GM21528 (cell line): Measurements from ENCODE around the gene TTC36.
"Not testable (repeated sequence)": the region's sequence is repeated elsewhere in the genome, so short reads cannot be mapped to it uniquely, and the experiment has no call there.

Source experiments
- ATAC-seq: cut with Tn5 transposase; IDR thresholded peaks from one replicate; pipeline ENCODE4 v1.9.1; 2021; ENCODE audit warnings: mild to moderate bottlenecking, moderate library complexity; ENCODE audit not compliant: unreplicated experiment, low FRiP score

The TTC36 gene, protein sequence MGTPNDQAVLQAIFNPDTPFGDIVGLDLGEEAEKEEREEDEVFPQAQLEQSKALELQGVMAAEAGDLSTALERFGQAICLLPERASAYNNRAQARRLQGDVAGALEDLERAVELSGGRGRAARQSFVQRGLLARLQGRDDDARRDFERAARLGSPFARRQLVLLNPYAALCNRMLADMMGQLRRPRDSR

DNA sequence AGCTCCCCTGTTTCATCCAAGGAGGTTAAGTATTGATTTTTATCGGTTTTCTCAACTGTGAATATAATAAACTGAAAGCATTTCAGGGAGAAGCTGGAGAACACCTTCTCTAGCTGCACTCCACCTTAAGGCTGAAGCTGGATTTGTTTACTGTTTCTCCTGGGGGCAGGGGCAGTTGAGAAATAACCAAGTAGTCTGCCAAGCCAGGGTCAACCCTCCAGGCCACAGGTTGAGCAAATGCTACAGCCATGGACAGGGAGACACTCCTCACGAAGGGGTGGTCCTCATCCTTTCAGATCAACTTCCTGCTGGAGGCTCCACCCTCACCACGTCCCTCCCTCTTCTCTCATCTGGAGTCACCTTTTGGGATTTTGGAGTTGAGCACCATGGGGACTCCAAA is at the start of gene TTC36:
TTC36 (plus strand) TSS at position 366 of the 400 bp plus-strand sequence; CDS start at position 387, 21 bp downstream.
- ATAC-seq: no peak

DNA sequence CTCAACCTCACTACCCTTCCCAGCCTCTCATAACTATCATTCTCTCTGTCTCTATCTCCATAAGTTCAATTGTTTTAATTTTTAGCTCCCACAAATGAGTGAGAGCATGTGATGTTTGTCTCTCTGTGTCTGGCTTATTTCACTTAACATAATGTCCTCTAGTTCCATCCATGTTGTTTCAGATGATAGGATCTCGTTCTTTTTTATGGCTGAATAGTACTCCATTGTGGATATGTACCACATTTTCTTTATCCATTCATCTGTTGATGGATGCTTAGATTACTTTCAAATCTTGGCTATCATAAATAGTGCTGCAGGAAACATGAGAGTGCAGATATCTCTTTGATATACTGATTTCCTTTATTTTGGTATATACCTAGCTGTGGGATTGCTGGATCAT is 46.0 kb upstream of the TTC36 start:
- ATAC-seq: not testable (repeated sequence)

DNA sequence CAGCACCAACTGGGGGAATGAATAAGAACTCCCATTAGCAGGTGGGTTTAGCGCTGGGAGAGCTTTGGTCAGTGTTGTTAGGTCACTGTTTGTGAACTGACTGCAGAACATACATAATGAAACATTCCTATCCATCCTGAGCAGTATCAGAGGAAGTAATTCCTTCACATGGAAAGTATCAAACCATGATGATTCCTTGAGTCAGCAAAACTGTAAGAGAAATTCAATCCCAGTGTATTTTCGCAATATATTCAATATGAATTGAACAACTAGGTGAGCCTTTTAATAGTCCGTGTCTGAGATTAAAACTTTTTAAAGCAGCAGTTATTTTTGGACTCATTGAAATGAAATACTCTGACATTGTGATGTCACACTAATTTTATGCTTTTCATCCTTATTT is 42.9 kb upstream of the TTC36 start:
- ATAC-seq: no peak

DNA sequence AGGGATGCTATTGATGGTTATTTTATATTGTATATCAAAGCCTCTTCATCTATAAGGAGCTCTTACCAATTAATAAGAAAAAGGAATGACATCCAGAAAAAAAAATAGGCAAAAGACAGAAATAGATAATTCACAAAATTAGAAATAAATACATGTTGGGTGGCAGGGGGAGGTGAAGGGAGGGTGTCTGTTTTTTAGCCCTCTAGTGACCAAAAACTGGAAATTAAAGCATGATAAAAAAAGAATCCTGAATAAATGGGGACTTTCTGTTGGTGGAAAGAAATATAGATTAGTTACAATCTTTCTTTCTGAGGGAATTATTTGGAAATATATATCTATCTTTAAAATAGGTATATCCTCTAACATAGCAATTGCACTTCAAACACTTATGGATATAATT is 42.0 kb upstream of the TTC36 start:
- no peak for ATAC-seq

DNA sequence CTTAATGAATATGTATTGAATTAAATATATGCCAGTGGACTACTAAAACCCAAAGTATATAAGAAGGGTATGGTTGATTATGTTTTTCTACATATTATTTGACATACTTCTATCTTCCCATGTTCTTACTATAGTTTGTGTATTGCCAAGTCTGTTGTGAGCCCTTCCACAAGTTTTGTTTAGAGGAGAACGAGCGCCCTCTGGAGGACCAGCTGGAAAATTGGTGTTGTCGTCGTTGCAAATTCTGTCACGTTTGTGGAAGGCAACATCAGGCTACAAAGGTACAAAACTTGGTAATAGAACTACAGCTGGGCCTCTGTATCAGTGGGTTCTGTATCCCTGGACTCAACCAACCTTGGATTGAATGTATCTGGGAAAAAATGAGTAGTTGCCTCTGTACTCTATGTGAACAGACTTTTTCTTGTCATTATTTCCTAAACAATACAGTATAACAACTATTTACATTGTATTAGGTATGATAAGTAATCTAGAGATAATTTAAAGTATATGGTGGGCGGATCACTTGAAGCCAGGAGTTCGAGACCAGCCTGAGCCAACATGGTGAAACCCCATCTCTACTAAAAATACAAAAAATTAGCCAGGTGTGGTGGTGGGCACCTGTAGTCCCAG is 38.7 kb upstream of the TTC36 start:
- no peak for ATAC-seq

DNA sequence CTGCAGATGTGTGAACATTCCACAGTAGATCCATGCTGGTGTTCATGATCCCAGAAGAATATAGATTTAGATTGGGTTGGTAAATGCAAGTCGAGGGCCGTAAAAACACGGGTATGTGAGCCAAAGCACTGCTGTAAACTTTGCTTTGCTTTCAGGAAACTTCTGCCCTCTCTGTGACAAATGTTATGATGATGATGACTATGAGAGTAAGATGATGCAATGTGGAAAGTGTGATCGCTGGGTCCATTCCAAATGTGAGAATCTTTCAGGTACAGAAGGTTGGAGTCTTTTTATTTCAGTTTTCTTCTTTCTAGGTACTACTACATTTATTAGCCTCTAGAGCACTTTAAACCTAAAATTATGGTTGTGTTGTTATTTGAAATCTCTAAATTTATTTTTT is 36.2 kb upstream of the TTC36 start:
- no peak for ATAC-seq

DNA sequence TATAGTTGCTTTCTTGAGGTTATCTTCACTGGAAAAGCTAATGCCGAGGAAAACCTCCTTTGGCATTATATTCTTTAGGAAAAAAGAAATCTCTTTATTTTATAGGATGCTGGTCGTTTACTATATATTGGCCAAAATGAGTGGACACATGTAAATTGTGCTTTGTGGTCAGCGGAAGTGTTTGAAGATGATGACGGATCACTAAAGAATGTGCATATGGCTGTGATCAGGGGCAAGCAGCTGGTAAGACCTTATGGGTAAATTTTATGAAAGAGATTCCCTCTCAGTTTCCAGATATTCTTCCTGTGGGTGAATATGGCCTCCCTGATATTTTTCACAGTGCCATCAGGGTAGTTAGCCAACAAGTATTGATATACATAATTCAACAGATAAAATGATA is 29.4 kb upstream of the TTC36 start:
- no peak for ATAC-seq

DNA sequence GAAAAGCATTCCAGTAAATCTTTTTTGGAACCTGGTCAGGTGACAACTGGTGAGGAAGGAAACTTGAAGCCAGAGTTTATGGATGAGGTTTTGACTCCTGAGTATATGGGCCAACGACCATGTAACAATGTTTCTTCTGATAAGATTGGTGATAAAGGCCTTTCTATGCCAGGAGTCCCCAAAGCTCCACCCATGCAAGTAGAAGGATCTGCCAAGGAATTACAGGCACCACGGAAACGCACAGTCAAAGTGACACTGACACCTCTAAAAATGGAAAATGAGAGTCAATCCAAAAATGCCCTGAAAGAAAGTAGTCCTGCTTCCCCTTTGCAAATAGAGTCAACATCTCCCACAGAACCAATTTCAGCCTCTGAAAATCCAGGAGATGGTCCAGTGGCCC is 24.1 kb upstream of the TTC36 start:
- ATAC-seq: no peak

DNA sequence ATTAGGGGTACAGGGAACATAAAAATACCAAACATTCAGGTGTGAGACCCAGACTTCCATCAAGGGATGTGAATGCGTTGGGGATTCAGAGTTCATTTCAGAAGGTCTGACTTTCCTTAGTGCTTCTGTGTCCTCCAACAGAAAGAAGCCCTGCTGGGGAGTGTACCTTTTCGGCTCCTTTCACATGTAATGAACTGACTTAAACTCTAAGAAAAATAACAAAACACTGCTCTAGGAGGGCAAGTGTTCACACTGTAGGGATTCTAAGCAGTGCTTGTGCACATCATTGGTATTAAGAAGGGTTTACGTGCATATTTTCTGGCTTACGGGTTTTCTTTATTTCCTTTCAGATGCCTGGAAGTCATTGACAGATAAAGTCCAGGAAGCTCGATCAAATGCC is 15.7 kb upstream of the TTC36 start:
- no peak for ATAC-seq

DNA sequence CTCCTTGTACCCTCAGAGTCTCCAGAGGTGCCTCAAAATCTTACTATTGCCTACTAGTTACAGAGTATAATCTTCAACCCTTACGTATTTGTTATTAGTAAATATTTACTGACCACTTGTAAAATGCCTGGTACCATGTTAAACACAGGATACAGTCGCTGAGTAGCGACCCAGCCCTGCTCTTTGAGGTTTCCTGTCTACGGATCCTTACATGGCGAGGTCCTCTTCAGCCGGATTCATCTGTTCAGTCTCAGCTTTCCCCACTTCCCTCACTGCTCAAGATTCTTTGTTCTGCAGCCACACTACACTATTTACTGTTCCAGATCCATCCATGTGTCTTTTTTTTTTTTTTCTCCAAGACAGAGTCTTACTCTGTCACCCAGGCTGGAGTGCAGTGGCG is 13.2 kb upstream of the TTC36 start:
- no peak for ATAC-seq

DNA sequence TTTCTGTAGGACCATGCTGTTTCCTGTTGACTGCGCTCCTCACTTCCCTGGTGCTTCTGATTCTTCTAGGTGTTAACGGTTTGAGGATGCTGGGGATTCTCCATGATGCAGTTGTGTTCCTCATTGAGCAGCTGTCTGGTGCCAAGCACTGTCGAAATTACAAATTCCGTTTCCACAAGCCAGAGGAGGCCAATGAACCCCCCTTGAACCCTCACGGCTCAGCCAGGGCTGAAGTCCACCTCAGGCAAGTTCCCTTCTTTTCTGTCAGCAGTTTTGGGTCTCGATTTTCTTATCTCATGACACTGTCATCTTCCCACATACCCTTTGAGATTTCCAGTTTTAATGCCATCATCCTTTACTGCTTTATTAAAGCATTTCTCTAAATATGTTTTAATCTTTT is 7.7 kb upstream of the TTC36 start:
- no peak for ATAC-seq

DNA sequence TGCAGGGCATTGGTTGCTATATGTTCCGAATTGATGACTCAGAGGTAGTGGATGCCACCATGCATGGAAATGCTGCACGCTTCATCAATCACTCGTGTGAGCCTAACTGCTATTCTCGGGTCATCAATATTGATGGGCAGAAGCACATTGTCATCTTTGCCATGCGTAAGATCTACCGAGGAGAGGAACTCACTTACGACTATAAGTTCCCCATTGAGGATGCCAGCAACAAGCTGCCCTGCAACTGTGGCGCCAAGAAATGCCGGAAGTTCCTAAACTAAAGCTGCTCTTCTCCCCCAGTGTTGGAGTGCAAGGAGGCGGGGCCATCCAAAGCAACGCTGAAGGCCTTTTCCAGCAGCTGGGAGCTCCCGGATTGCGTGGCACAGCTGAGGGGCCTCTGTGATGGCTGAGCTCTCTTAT is 5.4 kb upstream of the TTC36 start:
- no peak for ATAC-seq

DNA sequence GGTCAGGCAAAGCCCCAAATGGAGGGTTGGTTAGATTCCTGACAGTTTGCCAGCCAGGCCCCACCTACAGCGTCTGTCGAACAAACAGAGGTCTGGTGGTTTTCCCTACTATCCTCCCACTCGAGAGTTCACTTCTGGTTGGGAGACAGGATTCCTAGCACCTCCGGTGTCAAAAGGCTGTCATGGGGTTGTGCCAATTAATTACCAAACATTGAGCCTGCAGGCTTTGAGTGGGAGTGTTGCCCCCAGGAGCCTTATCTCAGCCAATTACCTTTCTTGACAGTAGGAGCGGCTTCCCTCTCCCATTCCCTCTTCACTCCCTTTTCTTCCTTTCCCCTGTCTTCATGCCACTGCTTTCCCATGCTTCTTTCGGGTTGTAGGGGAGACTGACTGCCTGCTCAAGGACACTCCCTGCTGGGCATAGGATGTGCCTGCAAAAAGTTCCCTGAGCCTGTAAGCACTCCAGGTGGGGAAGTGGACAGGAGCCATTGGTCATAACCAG is 4.7 kb upstream of the TTC36 start:
- ATAC-seq: no peak

DNA sequence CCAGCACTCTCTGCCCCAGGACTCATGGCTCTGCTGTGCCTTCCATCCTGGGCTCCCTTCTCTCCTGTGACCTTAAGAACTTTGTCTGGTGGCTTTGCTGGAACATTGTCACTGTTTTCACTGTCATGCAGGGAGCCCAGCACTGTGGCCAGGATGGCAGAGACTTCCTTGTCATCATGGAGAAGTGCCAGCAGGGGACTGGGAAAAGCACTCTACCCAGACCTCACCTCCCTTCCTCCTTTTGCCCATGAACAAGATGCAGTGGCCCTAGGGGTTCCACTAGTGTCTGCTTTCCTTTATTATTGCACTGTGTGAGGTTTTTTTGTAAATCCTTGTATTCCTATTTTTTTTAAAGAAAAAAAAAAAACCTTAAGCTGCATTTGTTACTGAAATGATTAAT is 2.9 kb upstream of the TTC36 start:
- no peak for ATAC-seq

DNA sequence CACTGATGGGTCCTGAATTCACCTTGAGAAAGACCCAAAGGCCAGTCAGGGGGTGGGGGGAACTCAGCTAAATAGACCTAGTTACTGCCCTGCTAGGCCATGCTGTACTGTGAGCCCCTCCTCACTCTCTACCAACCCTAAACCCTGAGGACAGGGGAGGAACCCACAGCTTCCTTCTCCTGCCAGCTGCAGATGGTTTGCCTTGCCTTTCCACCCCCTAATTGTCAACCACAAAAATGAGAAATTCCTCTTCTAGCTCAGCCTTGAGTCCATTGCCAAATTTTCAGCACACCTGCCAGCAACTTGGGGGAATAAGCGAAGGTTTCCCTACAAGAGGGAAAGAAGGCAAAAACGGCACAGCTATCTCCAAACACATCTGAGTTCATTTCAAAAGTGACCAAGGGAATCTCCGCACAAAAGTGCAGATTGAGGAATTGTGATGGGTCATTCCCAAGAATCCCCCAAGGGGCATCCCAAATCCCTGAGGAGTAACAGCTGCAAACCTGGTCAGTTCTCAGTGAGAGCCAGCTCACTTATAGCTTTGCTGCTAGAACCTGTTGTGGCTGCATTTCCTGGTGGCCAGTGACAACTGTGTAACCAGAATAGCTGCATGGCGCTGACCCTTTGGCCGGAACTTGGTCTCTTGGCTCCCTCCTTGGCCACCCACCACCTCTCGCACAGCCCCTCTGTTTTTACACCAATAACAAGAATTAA is 2.4 kb upstream of the TTC36 start:
- no peak for ATAC-seq

DNA sequence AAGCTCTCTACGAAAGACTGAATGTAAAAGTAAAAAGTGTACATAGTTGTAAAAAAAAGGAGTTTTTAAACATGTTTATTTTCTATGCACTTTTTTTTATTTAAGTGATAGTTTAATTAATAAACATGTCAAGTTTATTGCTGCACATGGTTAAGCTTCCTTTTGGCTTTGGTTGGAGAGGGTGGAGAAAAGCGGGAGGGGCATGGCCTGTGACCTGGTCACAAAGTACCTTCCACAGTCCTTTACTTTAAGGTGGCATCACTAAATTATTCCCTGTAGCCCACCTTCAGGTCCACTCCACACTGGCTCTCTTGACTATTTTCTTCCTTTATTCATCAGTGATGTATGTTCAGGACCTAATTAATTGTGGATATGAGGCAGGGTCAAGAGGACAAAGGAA is 586 bp upstream of the TTC36 start:
- no peak for ATAC-seq

DNA sequence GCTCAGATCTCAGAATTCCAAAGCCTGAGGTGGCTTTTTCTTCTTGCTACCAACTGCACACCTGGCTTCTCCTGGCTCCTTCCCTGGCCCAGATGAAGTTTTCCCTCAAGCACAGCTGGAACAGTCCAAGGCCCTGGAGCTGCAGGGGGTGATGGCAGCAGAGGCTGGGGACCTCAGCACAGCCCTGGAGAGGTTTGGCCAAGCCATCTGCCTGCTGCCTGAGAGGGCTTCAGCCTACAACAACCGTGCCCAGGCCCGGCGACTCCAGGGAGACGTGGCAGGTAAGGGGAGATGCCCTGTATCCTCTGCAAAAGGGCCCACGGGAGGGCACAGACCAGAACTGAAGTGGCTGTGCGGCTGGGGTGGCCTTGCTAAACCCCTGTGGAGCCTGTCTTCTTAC is 1.2 kb downstream of the TTC36 start:
- ATAC-seq: no peak

DNA sequence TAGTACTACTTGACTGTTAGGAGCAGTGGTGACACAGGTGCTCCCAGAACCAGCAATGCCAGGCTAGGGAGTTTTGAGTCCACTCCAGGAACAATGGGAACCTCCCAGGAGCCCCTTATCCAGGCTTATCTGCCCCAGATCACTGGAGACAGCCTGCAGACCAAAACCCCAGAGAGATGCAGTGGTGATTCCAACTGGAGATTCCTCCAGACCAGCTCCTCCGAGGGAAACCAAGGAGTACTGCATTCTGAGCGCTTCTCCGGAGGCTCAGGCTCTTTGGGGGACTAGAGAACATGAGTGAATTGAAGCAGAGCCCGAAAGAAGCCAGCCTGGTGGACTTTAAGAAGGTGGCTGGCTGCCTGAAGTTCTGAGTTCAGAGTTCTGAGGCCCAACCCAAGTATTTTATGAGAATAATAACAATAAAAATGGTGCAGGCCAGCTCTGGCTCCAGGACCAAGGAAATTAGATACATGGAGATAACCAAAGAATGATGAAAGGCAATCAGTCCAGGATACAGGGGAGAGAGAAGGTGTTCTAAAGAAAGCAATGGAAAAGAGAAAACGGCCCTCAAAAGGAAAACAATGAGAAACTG is 2.4 kb downstream of the TTC36 start:
- no peak for ATAC-seq

DNA sequence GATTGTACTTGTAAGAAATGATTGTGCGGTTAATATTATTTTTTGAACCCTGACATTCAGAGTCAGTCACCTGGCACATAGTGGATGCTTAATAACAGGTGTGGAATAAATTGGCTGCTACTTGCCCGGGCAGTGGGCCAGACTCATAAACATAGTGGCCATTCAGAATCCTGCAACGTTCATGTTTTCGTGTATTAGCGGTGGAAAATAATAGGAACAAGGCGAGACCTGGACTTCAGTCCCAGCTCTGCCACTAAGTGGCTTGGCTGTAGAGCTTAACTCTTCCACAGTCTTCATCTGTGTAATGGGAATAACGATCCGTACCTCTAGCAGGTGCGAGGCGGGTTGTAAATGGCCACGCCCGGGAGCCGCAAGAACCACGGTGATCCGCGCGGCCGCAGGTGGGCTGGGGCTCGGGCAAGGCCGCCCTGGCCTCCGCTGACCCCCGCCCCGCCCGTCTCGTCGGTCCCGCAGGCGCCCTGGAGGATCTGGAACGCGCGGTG is 3.0 kb downstream of the TTC36 start:
- no peak for ATAC-seq

DNA sequence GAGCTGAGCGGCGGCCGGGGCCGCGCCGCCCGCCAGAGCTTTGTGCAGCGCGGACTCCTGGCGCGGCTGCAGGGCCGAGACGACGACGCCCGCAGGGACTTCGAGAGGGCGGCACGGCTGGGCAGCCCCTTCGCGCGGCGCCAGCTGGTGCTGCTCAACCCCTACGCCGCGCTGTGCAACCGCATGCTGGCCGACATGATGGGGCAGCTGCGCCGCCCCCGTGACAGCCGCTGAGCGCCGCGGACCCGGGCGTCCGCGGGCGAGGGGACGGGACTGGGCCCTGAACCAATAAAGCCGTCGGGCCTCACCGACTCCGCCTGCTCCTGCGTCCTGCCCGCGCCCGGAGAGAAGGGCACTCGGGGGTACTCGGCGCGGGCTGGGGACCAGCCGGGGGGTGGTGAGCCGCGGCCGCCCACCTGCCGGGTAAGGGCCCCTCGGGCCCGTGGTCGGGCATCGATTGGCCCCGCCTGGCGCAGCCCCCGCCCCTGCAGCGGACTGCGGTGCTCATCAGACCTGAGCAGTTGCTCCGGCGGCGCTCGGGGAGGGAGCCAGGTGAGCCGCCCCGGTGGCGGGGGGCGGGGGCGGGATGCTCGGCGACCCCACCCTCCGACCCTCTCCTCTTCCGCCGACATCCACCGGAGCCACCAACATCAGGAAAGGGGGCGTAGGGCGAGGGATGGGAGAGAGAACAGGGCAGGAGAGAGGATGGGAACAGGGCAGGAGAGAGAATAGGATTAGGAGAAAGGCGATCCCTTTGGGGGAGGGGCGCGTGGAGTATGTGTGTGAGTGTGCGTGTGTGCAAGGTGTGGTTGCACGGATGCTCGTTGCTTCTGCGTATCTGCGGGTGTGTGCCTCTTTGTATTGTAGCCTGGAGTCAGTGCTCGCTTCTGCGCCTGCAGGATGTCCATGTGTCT is 3.7 kb downstream of the TTC36 start, which contains the start of gene TMEM25:
TMEM25 (plus strand) TSS at position 510 of the 914 bp plus-strand sequence. CDS start 610 bp downstream, outside the sequence.
- ATAC-seq: no peak
